Superior temporal gyrus (tissue), 1 donor: Measurements from ENCODE around the gene ATP5PF.
"Not testable (repeated sequence)": the region's sequence is repeated elsewhere in the genome, so short reads cannot be mapped to it uniquely, and the experiment has no call there.

Experiments used
- DNase-seq: peaks from one replicate; pipeline ENCODE4 v3.0.0-alpha.2; 2016; ENCODE audit errors: extremely low spot score

The ATP5PF gene

GRCh38 chr21:25722631-25723030 is 12.1 kb downstream of the ATP5PF start:
- DNase-seq = no peak

- DNase-seq = no peak
Observed at GRCh38 chr21:25721987-25722386, 12.7 kb downstream of the ATP5PF start.

- no peak for DNase-seq
Observed at GRCh38 chr21:25717491-25718147, 17.1 kb downstream of the ATP5PF start.

- DNase-seq = not testable (repeated sequence)
Observed at GRCh38 chr21:25714066-25714465, 20.6 kb downstream of the ATP5PF start.

DNA sequence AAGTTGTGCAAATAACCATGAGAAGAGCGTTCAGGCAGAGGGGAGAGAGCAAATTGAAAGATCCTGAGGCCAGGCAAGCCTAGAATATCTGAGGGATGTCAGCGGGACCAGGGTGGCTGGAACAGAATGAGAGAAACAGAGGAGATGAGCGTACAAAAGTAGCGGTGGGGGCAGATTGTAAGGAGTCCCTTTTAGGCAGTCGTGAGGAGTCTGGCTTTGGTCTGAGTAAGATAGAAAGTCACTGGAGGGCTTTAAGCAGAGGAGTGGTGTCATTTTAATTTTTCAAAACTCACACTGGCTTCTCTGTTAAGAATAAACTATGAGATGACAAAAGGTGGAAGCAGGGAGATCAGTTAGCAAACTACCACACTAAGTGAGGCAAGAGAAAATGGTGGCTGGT is 24.2 kb downstream of the ATP5PF start:
- DNase-seq = no peak

DNA sequence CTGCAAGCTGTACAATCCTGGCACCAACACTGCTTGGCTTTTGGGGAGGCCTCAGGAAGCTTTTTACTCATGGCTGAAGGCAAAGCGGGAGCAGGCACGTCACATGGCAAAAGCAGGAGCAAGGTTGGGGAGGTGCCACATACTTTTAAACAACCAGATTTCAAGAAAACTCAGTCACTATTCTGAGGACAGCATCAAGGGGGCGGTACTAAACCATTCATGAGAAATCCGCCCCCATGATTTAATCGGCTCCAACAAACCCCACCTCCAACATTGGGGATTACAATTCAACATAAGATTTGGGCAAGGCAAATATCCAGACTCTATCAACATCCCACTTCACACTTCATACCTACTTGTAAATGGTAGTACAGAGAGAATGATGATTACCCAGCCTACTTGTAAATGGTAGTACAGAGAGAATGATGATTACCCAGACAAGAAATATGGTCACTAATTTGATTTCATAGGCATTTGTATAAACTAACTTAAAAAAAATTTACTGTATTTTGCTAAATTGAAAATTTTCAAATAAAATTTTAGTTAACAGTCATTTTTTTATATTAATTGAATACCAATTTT is 24.9 kb downstream of the ATP5PF start:
- DNase-seq = no peak

DNA sequence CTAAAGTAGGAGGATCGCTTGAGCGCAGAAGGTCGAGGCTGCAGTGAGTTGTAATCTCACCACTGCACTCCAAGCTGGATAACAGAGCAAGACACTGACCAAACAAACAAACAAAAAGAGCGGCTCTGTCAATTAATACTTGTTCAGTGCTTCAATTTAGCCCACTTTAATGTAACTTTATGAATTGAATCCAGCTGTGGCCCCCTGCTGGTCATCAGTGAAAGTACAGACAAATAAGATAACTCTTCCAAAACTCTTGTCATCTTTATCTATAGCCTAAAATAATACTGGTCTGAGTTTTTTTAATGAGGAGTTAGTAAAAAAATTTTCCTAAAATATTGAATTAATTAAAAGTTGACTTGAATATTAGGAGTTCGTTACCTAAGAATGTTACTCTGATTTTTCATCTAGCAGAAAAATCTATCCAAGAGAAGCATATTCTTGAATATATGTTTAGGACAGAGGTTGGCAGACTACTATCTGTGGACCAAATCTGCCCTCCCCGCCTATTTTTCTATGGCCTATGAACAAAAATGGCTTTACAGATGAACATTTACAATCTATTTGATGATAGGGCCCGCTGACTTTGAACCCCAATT is 26.1 kb downstream of the ATP5PF start:
- peak; percentile 86 for DNase-seq

GRCh38 chr21:25701529-25701928 is 33.2 kb downstream of the ATP5PF start:
- no peak for DNase-seq

GRCh38 chr21:25700741-25701140 is 34.0 kb downstream of the ATP5PF start:
- no peak for DNase-seq

DNA sequence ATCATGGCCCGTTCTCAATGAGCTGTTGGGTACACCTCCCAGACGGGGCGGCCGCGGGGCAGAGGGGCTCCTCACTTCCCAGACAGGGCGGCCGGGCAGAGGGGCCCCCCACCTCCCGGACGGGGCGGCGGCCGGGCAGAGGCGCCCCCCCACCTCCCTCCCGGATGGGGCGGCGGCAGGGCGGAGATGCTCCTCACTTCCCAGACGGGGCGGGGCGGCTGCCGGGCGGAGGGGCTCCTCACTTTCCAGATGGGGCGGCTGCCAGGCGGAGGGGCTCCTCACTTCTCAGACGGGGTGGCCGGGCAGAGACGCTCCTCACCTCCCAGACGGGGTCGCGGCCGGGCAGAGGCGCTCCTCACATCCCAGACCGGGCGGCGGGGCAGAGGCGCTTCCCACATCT is 39.2 kb downstream of the ATP5PF start:
- DNase-seq = not testable (repeated sequence)

DNA sequence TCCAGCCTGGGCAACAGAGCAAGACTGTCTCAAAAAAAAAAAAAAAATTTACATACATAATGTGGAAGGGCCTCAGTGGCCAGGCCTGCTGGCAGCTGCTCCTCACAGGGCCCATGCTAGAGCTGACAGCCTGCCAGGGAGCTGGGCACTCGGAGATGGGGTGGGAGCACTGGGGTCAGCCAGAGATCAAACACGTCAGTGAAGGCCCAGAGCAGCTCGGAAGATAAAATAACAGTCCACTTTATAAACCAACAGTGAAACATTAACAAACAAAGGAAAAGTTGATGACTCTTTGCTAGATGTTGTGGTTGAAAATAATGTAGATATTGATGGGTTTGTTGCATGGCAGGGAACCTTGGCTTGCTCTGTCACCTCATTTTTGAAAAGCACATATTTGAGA is 42.7 kb downstream of the ATP5PF start:
- DNase-seq = no peak

DNA sequence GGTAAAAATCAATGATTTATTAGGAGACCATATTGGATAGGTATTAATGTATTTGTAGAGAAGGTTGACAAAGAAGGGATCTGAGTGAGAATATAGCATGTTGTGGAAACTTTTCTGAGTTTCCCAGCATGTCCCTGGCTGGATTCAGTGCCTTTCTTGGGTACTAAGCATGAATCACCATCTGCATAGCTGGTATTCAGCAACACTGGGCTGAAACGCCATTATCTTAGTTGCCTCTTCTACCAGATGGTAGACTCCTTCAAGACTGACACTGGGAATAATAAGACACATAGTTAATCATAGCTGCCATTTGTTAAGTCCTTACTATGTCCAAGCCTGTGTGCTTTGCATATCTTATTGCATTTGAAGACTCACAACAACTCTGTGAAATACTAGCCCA is 45.5 kb downstream of the ATP5PF start:
- no peak for DNase-seq

DNA sequence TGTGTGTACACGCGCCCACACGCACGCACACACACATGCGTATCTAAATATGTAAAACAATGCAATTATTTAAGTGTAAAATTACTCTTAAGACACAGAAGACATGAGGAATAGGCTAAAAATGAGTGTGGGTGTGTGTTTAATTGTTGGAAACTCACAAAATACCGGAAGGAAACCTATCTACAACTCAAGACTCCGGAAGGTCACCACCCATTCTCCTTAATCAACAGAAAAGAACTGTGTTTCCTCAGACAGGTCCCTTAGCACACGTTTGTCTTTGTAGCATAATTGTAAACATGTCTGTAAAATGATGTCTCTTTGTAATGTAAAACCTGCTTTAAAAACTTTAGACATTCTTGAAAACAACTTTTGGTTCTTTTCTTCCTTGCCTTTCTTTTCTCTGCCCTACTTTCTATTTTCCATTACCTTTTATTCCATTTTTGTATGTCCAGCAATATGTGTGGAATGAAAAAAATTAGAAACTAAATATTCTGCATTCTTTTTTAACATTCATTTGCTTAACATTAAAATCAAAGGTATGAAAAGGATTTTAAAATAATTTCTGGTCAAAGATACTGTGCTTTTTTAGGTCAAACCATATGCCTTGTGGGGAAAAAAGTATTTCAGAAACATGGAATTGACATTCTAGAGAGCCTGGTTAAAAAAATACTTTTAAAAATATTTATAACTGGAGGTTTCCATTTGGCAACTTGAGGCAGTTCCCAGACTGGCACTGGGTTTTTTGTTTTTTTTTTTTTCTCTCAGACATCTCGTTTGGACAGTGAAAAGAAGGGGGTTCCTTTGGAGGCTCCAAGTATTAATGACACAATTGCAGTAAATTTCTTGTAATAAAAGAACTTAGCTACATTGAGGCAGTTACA is 46.2 kb downstream of the ATP5PF start:
- DNase-seq = no peak

- DNase-seq = no peak
Observed at GRCh38 chr21:25687787-25688186, 46.9 kb downstream of the ATP5PF start.

DNA sequence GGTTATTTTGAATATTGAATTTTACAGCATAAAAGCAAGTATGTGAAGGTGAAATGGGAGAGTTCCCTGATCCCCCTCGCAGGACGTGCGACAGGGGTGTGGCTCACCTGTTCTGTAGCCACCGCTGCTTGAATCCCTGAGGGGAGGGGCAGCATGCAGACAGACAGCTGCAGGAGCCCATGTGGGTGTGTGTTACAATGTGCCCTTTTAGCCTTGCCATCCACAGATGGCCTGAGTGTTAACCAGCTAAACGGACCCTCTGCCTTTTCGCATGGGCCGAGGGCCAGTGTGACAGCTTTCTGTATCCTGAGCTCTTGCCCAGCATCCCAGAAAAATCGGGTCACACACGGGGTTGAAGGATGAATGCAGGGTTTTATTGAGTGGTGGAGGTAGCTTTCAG is 52.3 kb downstream of the ATP5PF start:
- no peak for DNase-seq

GRCh38 chr21:25676451-25676850 is 58.3 kb downstream of the ATP5PF start:
- DNase-seq = no peak
